ENCODE measurements around the gene LILRA1. TPM values are rescaled to one million over a fixed set of nuclear protein-coding genes. Genes with fewer than 3 reads are reported as not detected.
"Not testable (repeated sequence)": the region's sequence is repeated elsewhere in the genome, so short reads cannot be mapped to it uniquely, and the experiment has no call there.

Gene LILRA1
- total RNA-seq, 1 experiment from 2014 or later: not detected

- Histone ChIP-seq H3K9ac (ENCODE audit: low read length) (no peak overlapping the region), H3K9me2 (replicated peaks; ENCODE audit: insufficient read depth, low read length) (no peaks in the 10 kb centered on the region), H3K27me3 (ENCODE audit: low read length) (peaks cover 3% of the 10 kb centered on the region; the same call in 1 of the 2 replicates), H3K9me3 (ENCODE audit: low read length) (no peaks in the 10 kb centered on the region), H2AFZ (ENCODE audit: low read length) (no peak overlapping the region), H3K4me1 (ENCODE audit: low read length) (no peaks in the 10 kb centered on the region), H3K4me2 (ENCODE audit: low read depth, low read length, poor library complexity, severe bottlenecking) (no peak overlapping the region), H3K79me2 (ENCODE audit: low read length) (no peaks in the 10 kb centered on the region), H3K27ac (ENCODE audit: low read length) (no peak overlapping the region), H4K20me1 (ENCODE audit: insufficient read depth, low read depth, low read length) (no peaks in the 10 kb centered on the region; the same call in 1 of the 2 replicates), H3K36me3 (ENCODE audit: insufficient read depth, low read length) (no peaks in the 10 kb centered on the region), H3K4me3 (ENCODE audit: low read length) (no peak overlapping the region)
- no peak for DNase-seq
These were observed 29.0 kb downstream of the LILRA1 start for GRCh38 chr19:54622431-54622830.

GRCh38 chr19:54624234-54624633, 30.8 kb downstream of the LILRA1 start:
- not testable (repeated sequence) for H3K36me3 ChIP-seq (ENCODE audit: insufficient read depth, low read length); H3K9me3 ChIP-seq (ENCODE audit: low read length); H4K20me1 ChIP-seq (ENCODE audit: insufficient read depth, low read depth, low read length); H3K27ac ChIP-seq (ENCODE audit: low read length); H3K4me1 ChIP-seq (ENCODE audit: low read length); H2AFZ ChIP-seq (ENCODE audit: low read length); DNase-seq; H3K9me2 ChIP-seq (replicated peaks; ENCODE audit: insufficient read depth, low read length); H3K27me3 ChIP-seq (ENCODE audit: low read length); H3K9ac ChIP-seq (ENCODE audit: low read length); H3K4me3 ChIP-seq (ENCODE audit: low read length); H3K79me2 ChIP-seq (ENCODE audit: low read length); H3K4me2 ChIP-seq (ENCODE audit: low read depth, low read length, poor library complexity, severe bottlenecking)

GRCh38 chr19:54624934-54625730, 31.7 kb downstream of the LILRA1 start:
- not testable (repeated sequence) for H3K9me3 ChIP-seq (ENCODE audit: low read length); H3K9me2 ChIP-seq (replicated peaks; ENCODE audit: insufficient read depth, low read length); H3K4me1 ChIP-seq (ENCODE audit: low read length); H2AFZ ChIP-seq (ENCODE audit: low read length); H3K9ac ChIP-seq (ENCODE audit: low read length); H4K20me1 ChIP-seq (ENCODE audit: insufficient read depth, low read depth, low read length); H3K27me3 ChIP-seq (ENCODE audit: low read length); H3K27ac ChIP-seq (ENCODE audit: low read length); H3K4me3 ChIP-seq (ENCODE audit: low read length); H3K36me3 ChIP-seq (ENCODE audit: insufficient read depth, low read length); H3K4me2 ChIP-seq (ENCODE audit: low read depth, low read length, poor library complexity, severe bottlenecking); DNase-seq; H3K79me2 ChIP-seq (ENCODE audit: low read length)

GRCh38 chr19:54626757-54627156, 33.3 kb downstream of the LILRA1 start:
- H3K27me3 ChIP-seq (ENCODE audit: low read length): 0 out of 2 replicates have a peak, but pooled peaks cover 3% of the 10 kb centered on the region
- no peaks in the 10 kb centered on the region for H3K36me3 ChIP-seq (ENCODE audit: insufficient read depth, low read length)
- no peak overlapping the region for H3K9ac ChIP-seq (ENCODE audit: low read length)
- no peak overlapping the region for H3K27ac ChIP-seq (ENCODE audit: low read length)
- no peaks in the 10 kb centered on the region for H3K4me1 ChIP-seq (ENCODE audit: low read length)
- H3K9me3 ChIP-seq (ENCODE audit: low read length): no peaks in the 10 kb centered on the region
- DNase-seq: no peak
- no peak overlapping the region for H3K4me3 ChIP-seq (ENCODE audit: low read length)
- no peaks in the 10 kb centered on the region for H3K79me2 ChIP-seq (ENCODE audit: low read length)
- no peaks in the 10 kb centered on the region; the same call in 1 of the 2 replicates for H4K20me1 ChIP-seq (ENCODE audit: insufficient read depth, low read depth, low read length)
- H3K4me2 ChIP-seq (ENCODE audit: low read depth, low read length, poor library complexity, severe bottlenecking): no peak overlapping the region
- no peak overlapping the region for H2AFZ ChIP-seq (ENCODE audit: low read length)
- H3K9me2 ChIP-seq (replicated peaks; ENCODE audit: insufficient read depth, low read length): no peaks in the 10 kb centered on the region

GRCh38 chr19:54627912-54628311, 34.5 kb downstream of the LILRA1 start:
- H2AFZ ChIP-seq (ENCODE audit: low read length); H3K4me2 ChIP-seq (ENCODE audit: low read depth, low read length, poor library complexity, severe bottlenecking); H3K36me3 ChIP-seq (ENCODE audit: insufficient read depth, low read length); H3K9me3 ChIP-seq (ENCODE audit: low read length); H3K9ac ChIP-seq (ENCODE audit: low read length); H3K9me2 ChIP-seq (replicated peaks; ENCODE audit: insufficient read depth, low read length); H3K27me3 ChIP-seq (ENCODE audit: low read length); H3K4me1 ChIP-seq (ENCODE audit: low read length); H3K27ac ChIP-seq (ENCODE audit: low read length); H3K79me2 ChIP-seq (ENCODE audit: low read length); H4K20me1 ChIP-seq (ENCODE audit: insufficient read depth, low read depth, low read length); H3K4me3 ChIP-seq (ENCODE audit: low read length); DNase-seq: not testable (repeated sequence)

GRCh38 chr19:54630262-54630661, 36.8 kb downstream of the LILRA1 start, which contains the start of gene LILRB1:
Gene LILRB1 (plus strand): TSS chr19:54630484. CDS start chr19:54631074, 590 bp downstream.
- H3K4me1 ChIP-seq (ENCODE audit: low read length); H3K27me3 ChIP-seq (ENCODE audit: low read length); H3K27ac ChIP-seq (ENCODE audit: low read length); H2AFZ ChIP-seq (ENCODE audit: low read length); DNase-seq; H3K9me3 ChIP-seq (ENCODE audit: low read length); H3K36me3 ChIP-seq (ENCODE audit: insufficient read depth, low read length); H3K4me2 ChIP-seq (ENCODE audit: low read depth, low read length, poor library complexity, severe bottlenecking); H3K4me3 ChIP-seq (ENCODE audit: low read length); H4K20me1 ChIP-seq (ENCODE audit: insufficient read depth, low read depth, low read length); H3K79me2 ChIP-seq (ENCODE audit: low read length); H3K9ac ChIP-seq (ENCODE audit: low read length); H3K9me2 ChIP-seq (replicated peaks; ENCODE audit: insufficient read depth, low read length): not testable (repeated sequence)

- Histone ChIP-seq H3K4me3 (ENCODE audit: low read length) (no peak overlapping the region), H3K4me2 (ENCODE audit: low read depth, low read length, poor library complexity, severe bottlenecking) (no peak overlapping the region), H3K9ac (ENCODE audit: low read length) (no peak overlapping the region), H3K27me3 (ENCODE audit: low read length) (0 out of 2 replicates have a peak, but pooled peaks cover 3% of the 10 kb centered on the region), H4K20me1 (ENCODE audit: insufficient read depth, low read depth, low read length) (no peaks in the 10 kb centered on the region), H2AFZ (ENCODE audit: low read length) (no peak overlapping the region), H3K9me2 (replicated peaks; ENCODE audit: insufficient read depth, low read length) (no peaks in the 10 kb centered on the region), H3K9me3 (ENCODE audit: low read length) (no peaks in the 10 kb centered on the region), H3K4me1 (ENCODE audit: low read length) (no peaks in the 10 kb centered on the region), H3K36me3 (ENCODE audit: insufficient read depth, low read length) (no peaks in the 10 kb centered on the region), H3K27ac (ENCODE audit: low read length) (no peak overlapping the region), H3K79me2 (ENCODE audit: low read length) (no peaks in the 10 kb centered on the region)
- DNase-seq: no peak
These were observed 37.4 kb downstream of the LILRA1 start for GRCh38 chr19:54630782-54631181.

- not testable (repeated sequence) for H4K20me1 ChIP-seq (ENCODE audit: insufficient read depth, low read depth, low read length); H3K4me1 ChIP-seq (ENCODE audit: low read length); H3K36me3 ChIP-seq (ENCODE audit: insufficient read depth, low read length)
These were observed 38.3 kb downstream of the LILRA1 start for GRCh38 chr19:54631489-54632337.

More at GRCh38 chr19:54631489-54632337, 38.3 kb downstream of the LILRA1 start:
- H3K27ac ChIP-seq (ENCODE audit: low read length); H3K9ac ChIP-seq (ENCODE audit: low read length); H3K4me3 ChIP-seq (ENCODE audit: low read length); H2AFZ ChIP-seq (ENCODE audit: low read length); H3K4me2 ChIP-seq (ENCODE audit: low read depth, low read length, poor library complexity, severe bottlenecking); H3K9me3 ChIP-seq (ENCODE audit: low read length); H3K9me2 ChIP-seq (replicated peaks; ENCODE audit: insufficient read depth, low read length); H3K79me2 ChIP-seq (ENCODE audit: low read length); H3K27me3 ChIP-seq (ENCODE audit: low read length); DNase-seq: not testable (repeated sequence)

All from Karpas-422 (cell line).